Testis (tissue), 2 donors: ENCODE results near the gene MAGEA12.
"Not testable (repeated sequence)": the region's sequence is repeated elsewhere in the genome, so short reads cannot be mapped to it uniquely, and the experiment has no call there.

ENCODE experiments used
- POLR2A ChIP-seq: fragments of 450-650 bp; IDR thresholded peaks from one replicate; pipeline ENCODE4 v1.6.1; 2017; ENCODE audit warnings: antibody characterized with exemption, mild to moderate bottlenecking, moderate library complexity
- TF ChIP-seq, protein P1 (sequence below), 3 experiments: fragments of 450-650 bp in 2 of 3; fragments of 200-600 bp in 1 of 3; sonication (generic) in 1 of 3; IDR thresholded peaks; one replicate each; pipeline ENCODE4 v1.5.1; 2016 to 2019; ENCODE audit warnings: antibody characterized with exemption in 3 of 3, mild to moderate bottlenecking in 2 of 3, moderate library complexity in 1 of 3

- TF ChIP-seq, protein P1, sequence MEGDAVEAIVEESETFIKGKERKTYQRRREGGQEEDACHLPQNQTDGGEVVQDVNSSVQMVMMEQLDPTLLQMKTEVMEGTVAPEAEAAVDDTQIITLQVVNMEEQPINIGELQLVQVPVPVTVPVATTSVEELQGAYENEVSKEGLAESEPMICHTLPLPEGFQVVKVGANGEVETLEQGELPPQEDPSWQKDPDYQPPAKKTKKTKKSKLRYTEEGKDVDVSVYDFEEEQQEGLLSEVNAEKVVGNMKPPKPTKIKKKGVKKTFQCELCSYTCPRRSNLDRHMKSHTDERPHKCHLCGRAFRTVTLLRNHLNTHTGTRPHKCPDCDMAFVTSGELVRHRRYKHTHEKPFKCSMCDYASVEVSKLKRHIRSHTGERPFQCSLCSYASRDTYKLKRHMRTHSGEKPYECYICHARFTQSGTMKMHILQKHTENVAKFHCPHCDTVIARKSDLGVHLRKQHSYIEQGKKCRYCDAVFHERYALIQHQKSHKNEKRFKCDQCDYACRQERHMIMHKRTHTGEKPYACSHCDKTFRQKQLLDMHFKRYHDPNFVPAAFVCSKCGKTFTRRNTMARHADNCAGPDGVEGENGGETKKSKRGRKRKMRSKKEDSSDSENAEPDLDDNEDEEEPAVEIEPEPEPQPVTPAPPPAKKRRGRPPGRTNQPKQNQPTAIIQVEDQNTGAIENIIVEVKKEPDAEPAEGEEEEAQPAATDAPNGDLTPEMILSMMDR (IDR thresholded peaks at IDR 0.05): not testable (repeated sequence)
- TF ChIP-seq POLR2A: not testable (repeated sequence)
These were observed 3.0 kb downstream of the MAGEA12 start for GRCh38 chrX:152736528-152736927.
